Right renal pelvis (tissue), 4 donors: ENCODE data around the gene LPAR2. TPM values are rescaled to one million over a fixed set of nuclear protein-coding genes. Genes with fewer than 3 reads are reported as not detected.
A peak's percentile ranks its signal among the peaks of the same experiment; 100 is the strongest.
"Not testable (repeated sequence)": the region's sequence is repeated elsewhere in the genome, so short reads cannot be mapped to it uniquely, and the experiment has no call there.

Experiments used
- DNase-seq, 4 donors: peaks; one replicate each; pipeline ENCODE4 v3.0.0-alpha.2; 2013; ENCODE audit warnings: low read depth in 4 of 4, low spot score in 3 of 4, missing footprints in 1 of 4
- polyA plus RNA-seq, 4 donors: library from polyadenylated mRNA; unstranded; fragments of 120-200 nt; gene quantifications; one replicate each; pipeline ENCODE4 v1.2.1, GENCODE V29; 2013; ENCODE audit not compliant: insufficient read length in 4 of 4

LPAR2 gene
- polyA plus RNA-seq, 4 donors, result 21.1 to 32.1 (median 26.6) TPM

- no peak for DNase-seq
Measured at GRCh38 chr19:19633711-19634515, 5.9 kb upstream of the LPAR2 start.

GRCh38 chr19:19632661-19633060, 4.6 kb upstream of the LPAR2 start:
- no peak for DNase-seq

GRCh38 chr19:19631346-19631745, 3.3 kb upstream of the LPAR2 start:
- DNase-seq, result no peak

DNA sequence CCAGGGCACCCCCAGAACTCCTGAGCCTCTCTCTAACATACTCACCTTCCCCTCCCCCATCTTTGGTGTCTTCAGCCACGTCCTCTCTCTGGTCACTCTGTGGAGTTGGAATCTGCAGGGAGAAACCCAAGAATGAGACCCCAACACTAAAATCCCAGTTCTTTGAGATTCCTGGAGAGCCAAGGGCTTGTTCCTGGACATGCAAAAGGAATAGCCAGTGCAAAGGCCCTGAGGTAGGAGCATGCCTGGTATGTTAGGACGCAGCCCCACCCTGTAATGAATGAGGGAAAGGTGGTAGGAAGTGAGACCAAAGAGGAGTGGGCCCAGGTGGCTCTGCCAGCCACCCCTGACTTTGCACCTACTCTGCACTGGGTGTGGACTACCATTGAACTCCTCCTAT, 2.4 kb upstream of the LPAR2 start:
- no peak for DNase-seq

DNA sequence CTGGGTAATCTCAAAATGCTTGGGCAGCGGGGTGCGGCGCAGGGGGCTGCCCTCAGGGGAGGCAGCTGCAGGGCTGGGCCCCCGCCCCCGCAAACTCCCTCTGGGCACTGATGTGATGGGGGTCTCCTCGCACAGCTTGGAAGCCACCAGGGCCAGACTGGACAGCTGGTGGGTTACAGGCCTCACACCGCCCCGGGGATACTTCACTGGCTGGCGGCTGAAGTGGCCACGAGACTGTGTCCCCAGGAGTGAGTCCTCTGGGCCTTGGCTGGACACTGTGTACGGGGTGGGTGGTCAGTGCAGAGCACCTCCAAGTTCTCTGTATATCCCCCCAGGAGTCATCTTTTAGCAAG, 2.0 kb upstream of the LPAR2 start:
- no peak for DNase-seq

DNA sequence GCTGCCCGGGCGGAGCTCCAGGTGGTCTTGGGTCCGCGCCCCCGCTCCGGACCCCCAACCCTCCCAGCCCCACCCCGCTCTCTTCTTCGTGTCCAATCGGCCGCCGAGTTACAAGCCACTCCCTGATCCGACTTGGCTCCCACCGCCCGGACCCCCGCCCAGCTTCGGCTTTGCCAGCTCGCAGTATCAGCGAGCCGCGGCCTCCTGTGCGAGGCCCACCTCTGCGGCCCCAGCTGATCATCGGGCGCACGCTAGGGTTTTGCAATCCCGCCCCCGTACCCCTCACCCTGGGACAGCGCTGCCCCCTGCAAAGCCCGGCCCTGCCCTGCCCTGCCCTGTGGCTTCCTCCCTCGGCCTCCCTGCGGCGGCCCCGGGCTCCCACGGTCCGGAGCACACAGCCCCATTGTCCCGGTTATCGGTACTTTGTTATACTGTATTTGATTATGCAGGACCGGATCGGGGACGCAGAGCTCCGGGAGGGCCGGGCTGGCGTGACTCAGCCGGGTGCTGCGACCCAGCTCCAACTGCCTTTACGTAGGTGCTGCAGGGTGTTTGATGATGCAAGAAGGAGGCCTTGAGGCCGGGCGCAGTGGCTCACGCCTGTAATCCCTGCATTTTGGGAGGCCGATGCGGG, 598 bp upstream of the LPAR2 start:
- no peak for DNase-seq

- DNase-seq, result no peak
Measured at GRCh38 chr19:19626516-19627472, 1.2 kb downstream of the LPAR2 start.

- DNase-seq, result no peak
Measured at GRCh38 chr19:19624032-19624570, 3.9 kb downstream of the LPAR2 start.

- DNase-seq, result no peak
Measured at GRCh38 chr19:19623383-19623782, 4.6 kb downstream of the LPAR2 start.

GRCh38 chr19:19619849-19620210, 8.2 kb downstream of the LPAR2 start:
- no peak for DNase-seq

GRCh38 chr19:19619181-19619848, 8.7 kb downstream of the LPAR2 start:
- no peak for DNase-seq

DNA sequence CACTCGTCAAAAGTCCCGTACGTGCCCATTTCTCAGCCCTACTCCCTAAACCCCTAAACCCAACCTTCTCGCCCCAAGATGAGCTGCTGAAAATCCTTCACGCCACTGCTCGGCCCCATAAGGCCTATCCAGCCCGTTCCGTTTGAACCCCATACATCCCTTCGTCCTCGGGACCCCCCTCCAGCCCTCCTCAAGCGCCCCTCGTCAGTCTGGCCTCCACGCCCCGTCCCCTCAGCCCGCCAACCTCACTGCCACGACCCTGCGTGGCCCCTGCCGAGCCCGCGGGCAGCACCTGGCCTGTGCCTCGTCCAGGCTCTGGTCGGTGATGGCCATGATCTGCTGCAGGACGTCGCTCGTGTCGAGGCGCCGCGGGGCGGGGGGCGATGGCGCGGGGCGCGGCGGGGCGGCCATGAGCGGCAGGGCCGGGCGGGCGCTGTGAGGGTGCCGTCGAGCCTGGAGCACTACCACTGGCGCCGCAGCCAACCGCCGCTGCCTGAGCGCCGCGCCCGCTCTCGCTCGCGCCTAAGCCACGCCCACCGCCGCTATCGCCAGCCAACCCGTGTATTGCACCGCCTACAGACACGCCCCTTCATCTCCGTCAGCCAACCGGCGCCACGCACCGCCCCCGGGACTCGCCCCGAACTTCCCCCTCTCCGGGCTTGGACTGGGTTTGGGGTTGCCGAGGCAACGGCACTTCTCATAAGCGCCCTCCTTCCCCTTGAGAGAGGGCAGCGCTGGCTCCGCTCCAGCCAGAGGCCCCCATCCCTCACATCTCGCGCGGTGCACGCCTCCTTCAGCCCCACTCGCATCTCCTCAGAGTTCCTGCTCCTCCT, 9.6 kb downstream of the LPAR2 start, which contains the start of gene PBX4:
PBX4 (minus strand) TSS at position 469 of the 833 bp plus-strand sequence; CDS start at position 411, 58 bp downstream.
- peak; percentile 85 to 89 (median 88) for DNase-seq

DNA sequence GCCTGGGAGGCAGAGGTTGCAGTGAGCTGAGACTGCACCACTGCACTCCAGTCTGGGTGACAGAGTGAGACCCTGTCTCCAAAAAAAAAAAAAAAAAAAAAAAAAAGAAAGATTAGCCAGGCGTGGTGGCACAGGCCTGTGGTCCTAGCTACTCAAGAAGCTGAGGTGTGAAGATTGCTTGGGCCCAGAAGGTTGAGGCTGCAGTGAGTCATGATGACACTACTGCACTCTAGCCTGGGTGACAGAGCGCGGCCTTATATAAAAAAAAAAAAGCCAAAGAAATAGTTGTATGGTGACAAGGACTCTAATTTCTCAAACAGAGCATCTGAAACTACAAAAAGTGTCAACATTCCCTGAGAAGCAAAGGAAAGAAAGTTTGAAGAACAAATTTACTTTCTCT, 12.9 kb downstream of the LPAR2 start:
- no peak for DNase-seq

DNA sequence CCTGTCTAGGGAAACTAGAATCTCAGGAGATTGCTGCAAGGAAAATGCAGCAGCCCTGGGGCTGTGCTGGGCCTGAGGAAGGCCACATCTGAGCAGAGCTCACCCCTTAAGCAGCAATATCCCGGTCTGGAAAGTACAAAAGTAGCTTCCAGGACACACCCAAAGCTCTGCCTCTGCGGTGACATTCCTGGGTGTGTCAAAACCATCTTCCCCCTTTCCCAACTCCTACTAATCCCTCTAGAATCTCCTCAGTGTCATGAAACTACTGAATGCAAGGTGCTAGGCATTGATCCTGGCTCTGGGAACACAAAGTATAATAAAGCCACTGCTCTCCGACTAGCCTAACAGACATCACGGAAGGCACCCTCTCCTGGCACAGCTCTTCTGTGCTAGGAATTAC, 14.5 kb downstream of the LPAR2 start:
- no peak for DNase-seq

- DNase-seq, result no peak
Measured at GRCh38 chr19:19610376-19611202, 17.4 kb downstream of the LPAR2 start.

DNA sequence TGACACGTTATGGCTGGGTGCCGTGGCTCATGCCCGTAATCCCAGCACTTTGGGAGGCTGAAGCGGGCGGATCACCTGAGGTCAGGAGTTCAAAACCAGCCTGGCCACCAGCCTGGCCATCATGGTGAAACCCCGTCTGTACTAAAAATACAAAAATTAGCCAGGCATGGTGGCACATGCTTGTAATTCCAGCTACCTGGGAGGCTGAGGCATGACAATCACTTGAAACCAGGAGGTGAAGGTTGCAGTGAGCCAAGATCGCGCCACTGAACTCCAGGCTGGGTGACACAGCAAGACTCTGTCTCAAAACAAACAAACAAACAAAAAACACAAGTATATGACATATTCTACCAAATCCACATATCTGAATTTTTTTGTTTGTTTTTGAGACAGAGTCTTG, 21.3 kb downstream of the LPAR2 start:
- DNase-seq, result not testable (repeated sequence)

DNA sequence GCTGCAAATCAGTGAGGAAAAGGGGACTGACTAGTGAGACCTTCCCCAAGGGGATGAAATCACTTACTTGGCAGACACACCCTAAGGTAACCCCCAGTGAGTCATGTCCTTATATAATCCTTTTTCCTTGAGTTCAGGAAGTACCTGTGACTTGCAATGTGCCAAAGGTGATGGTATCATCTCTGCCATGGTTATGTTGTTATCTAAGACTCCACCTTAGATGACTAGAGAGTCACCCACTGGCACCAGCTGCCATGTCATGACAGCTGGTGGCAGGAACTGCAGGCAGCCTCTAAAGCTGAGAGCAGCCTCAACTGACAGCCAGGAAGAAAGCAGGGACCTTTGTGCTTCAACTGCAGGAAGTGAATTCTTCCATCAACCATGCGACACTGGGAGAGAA, 22.0 kb downstream of the LPAR2 start:
- DNase-seq, result no peak

GRCh38 chr19:19602713-19603324, 25.2 kb downstream of the LPAR2 start:
- no peak for DNase-seq
